B cell (primary cell): ENCODE results near the gene FOXO1.

Experiments
- EZH2 ChIP-seq: IDR thresholded peaks from 2 replicates; pipeline ENCODE4 v1.6.1; 2012; ENCODE audit warnings: borderline replicate concordance, low read depth, mild to moderate bottlenecking, moderate library complexity, low read length; ENCODE audit not compliant: insufficient read depth, poor library complexity, severe bottlenecking
- TF ChIP-seq, protein P1 (sequence below): fragments of 200-600 bp; IDR thresholded peaks from one replicate; pipeline ENCODE4 v1.8.0; 2022; ENCODE audit warnings: antibody characterized with exemption, mild to moderate bottlenecking

GRCh38 chr13:40570930-40571329 is 95.5 kb downstream of the FOXO1 start:
- TF ChIP-seq, protein P1, sequence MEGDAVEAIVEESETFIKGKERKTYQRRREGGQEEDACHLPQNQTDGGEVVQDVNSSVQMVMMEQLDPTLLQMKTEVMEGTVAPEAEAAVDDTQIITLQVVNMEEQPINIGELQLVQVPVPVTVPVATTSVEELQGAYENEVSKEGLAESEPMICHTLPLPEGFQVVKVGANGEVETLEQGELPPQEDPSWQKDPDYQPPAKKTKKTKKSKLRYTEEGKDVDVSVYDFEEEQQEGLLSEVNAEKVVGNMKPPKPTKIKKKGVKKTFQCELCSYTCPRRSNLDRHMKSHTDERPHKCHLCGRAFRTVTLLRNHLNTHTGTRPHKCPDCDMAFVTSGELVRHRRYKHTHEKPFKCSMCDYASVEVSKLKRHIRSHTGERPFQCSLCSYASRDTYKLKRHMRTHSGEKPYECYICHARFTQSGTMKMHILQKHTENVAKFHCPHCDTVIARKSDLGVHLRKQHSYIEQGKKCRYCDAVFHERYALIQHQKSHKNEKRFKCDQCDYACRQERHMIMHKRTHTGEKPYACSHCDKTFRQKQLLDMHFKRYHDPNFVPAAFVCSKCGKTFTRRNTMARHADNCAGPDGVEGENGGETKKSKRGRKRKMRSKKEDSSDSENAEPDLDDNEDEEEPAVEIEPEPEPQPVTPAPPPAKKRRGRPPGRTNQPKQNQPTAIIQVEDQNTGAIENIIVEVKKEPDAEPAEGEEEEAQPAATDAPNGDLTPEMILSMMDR = no peak
- TF ChIP-seq EZH2 = no peak
